Measurements from ENCODE around the gene HSPB7. TPM values are rescaled to one million over a fixed set of nuclear protein-coding genes. Genes with fewer than 3 reads are reported as not detected.
"Not testable (repeated sequence)": the region's sequence is repeated elsewhere in the genome, so short reads cannot be mapped to it uniquely, and the experiment has no call there.

The HSPB7 gene
- total RNA-seq, 1 donor from 2014 or later: 10.7 TPM

GRCh38 chr1:16032388-16033102, 14.7 kb upstream of the HSPB7 start:
- Histone ChIP-seq H3K4me3 (no peak overlapping the region), H3K27ac (no peak overlapping the region), H3K4me1 (no peaks in the 10 kb centered on the region), H3K27me3 (no peaks in the 10 kb centered on the region), H3K36me3 (no peaks in the 10 kb centered on the region), H3K9me3 (no peaks in the 10 kb centered on the region)
- ATAC-seq (peak; percentile 94), DNase-seq (peak; percentile 90)
- peak; percentile 88 for TF ChIP-seq CTCF (IDR thresholded peaks at IDR 0.05)
- intact Hi-C loops (cut with DNase I): no loop called here

GRCh38 chr1:16031551-16031950, 13.7 kb upstream of the HSPB7 start:
- no peaks in the 10 kb centered on the region for H3K27me3 ChIP-seq
- no peak overlapping the region for H3K27ac ChIP-seq
- no peaks in the 10 kb centered on the region for H3K36me3 ChIP-seq
- intact Hi-C loops (cut with DNase I): no loop called here
- peaks cover 9% of the 10 kb centered on the region for H3K4me1 ChIP-seq
- ATAC-seq (no peak), DNase-seq (no peak)
- H3K4me3 ChIP-seq: no peak overlapping the region
- no peak for TF ChIP-seq CTCF (IDR thresholded peaks at IDR 0.05)
- H3K9me3 ChIP-seq: no peaks in the 10 kb centered on the region

- Histone ChIP-seq H3K4me1 (peaks cover 9% of the 10 kb centered on the region), H3K27me3 (no peaks in the 10 kb centered on the region), H3K4me3 (no peak overlapping the region), H3K9me3 (no peaks in the 10 kb centered on the region), H3K36me3 (no peaks in the 10 kb centered on the region), H3K27ac (no peak overlapping the region)
- no peak for TF ChIP-seq CTCF (IDR thresholded peaks at IDR 0.05)
- intact Hi-C loops (cut with DNase I): no loop called here
- ATAC-seq: no peak
- no peak for DNase-seq
Measured at GRCh38 chr1:16029288-16029687, 11.4 kb upstream of the HSPB7 start.

- H3K36me3 ChIP-seq; ATAC-seq; H3K4me1 ChIP-seq; H3K9me3 ChIP-seq; DNase-seq; H3K27me3 ChIP-seq; H3K4me3 ChIP-seq; intact Hi-C loops (cut with DNase I); H3K27ac ChIP-seq: not testable (repeated sequence)
Measured at GRCh38 chr1:16029003-16029268, 11.1 kb upstream of the HSPB7 start.

GRCh38 chr1:16028237-16029002, 10.6 kb upstream of the HSPB7 start:
- Histone ChIP-seq H3K4me1 (peaks cover 9% of the 10 kb centered on the region), H3K4me3 (no peak overlapping the region), H3K36me3 (no peaks in the 10 kb centered on the region), H3K27me3 (no peaks in the 10 kb centered on the region), H3K27ac (no peak overlapping the region), H3K9me3 (no peaks in the 10 kb centered on the region)
- ATAC-seq (no peak), DNase-seq (no peak)
- no peak for TF ChIP-seq CTCF (IDR thresholded peaks at IDR 0.05)
- intact Hi-C loops (cut with DNase I): no loop called here

- ATAC-seq: peak; percentile 7
- TF ChIP-seq CTCF (IDR thresholded peaks at IDR 0.05): no peak
- DNase-seq: no peak
Measured at GRCh38 chr1:16026723-16027484, 9.1 kb upstream of the HSPB7 start.

GRCh38 chr1:16026302-16026701, 8.5 kb upstream of the HSPB7 start:
- ATAC-seq; DNase-seq; H3K36me3 ChIP-seq; H3K4me3 ChIP-seq; H3K27ac ChIP-seq; H3K4me1 ChIP-seq; intact Hi-C loops (cut with DNase I); H3K27me3 ChIP-seq; H3K9me3 ChIP-seq: not testable (repeated sequence)

More at GRCh38 chr1:16026723-16027484, 9.1 kb upstream of the HSPB7 start:
- H3K4me3 ChIP-seq: peak overlapping the region; percentile 22
- no peak overlapping the region for H3K27ac ChIP-seq
- H3K9me3 ChIP-seq: no peaks in the 10 kb centered on the region
- intact Hi-C loops (cut with DNase I): no loop called here
- no peaks in the 10 kb centered on the region for H3K27me3 ChIP-seq
- H3K4me1 ChIP-seq: peaks cover 9% of the 10 kb centered on the region
- no peaks in the 10 kb centered on the region for H3K36me3 ChIP-seq

Measured in upper lobe of right lung (tissue), 1 donor.